ENCODE measurements around the gene DDX10.

DNA sequence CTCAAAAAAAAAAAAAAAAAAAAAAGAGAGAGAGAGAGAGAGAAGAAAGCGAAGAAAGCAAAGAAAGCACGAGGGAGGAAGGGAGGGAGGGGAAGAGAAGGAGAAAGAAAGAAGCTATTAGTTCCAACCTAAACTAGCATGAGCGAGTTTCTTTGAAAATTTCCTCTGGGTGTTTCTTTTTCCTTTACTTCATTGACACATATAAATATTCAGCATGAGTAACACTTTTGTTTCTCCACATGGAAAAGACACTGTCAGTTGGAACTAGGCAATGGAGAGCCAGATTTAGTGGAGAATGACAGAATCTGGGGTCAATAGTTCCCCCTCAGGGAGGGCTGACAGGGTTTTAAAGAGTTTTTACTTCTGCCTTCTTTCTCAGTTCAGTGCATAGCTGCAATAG, 257.4 kb downstream of the DDX10 start:
- TF ChIP-seq GATA2 (IDR thresholded peaks at IDR 0.05; ENCODE audit: low read depth, low read length) (no peak), GATA3 (IDR thresholded peaks at IDR 0.05; ENCODE audit: low read depth, low read length) (no peak)

Data from SH-SY5Y (cell line).